ENCODE measurements around the gene DUSP18. TPM values are rescaled to one million over a fixed set of nuclear protein-coding genes. Genes with fewer than 3 reads are reported as not detected.
"Not testable (repeated sequence)": the region's sequence is repeated elsewhere in the genome, so short reads cannot be mapped to it uniquely, and the experiment has no call there.

The DUSP18 gene
- polyA plus RNA-seq, 1 of the 3 experiments (the other 2 are of a cell fraction) = 11.7 TPM

DNA sequence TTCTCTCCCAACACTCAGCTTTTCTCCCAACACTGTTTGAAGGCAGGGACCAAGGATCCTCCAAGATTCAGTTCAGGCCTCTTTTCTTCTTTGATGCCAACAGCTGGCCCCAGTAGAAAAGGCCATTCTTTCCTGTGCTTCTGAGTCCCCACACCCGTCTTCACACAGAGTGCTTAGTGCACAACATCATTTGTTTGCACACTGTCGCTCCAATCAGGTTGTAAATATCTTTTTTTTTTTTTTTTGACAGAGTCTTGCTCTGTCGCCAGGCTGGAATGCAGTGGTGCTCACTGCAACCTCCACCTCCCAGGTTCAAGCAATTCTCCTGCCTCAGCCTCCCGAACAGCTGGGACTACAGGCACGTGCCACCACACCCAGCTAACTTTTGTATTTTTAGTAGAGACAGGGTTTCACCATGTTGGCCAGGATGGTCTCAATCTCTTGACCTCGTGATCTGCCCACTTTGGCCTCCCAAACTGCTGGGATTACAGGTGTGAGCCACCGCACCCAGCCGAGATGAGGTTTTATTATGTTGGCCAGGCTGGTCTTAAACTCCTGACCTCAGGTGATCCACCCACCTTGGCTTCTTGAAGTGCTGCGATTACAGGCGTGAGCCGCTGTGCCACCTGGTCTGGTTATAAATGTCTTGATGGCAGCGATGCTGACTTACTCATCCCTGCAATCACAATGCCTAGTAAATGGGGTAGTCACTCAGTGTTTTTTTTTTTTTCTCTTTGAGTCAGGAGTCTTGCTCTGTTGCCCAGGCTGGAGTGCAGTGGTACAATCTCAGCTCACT, 12.4 kb upstream of the DUSP18 start:
- not testable (repeated sequence) for H3K27me3 ChIP-seq (ENCODE audit: insufficient read depth); H2AFZ ChIP-seq (ENCODE audit: low read depth); H3K4me2 ChIP-seq; H3K4me3 ChIP-seq (ENCODE audit: low read depth in 2 of 2, low read length in 1 of 2); H3K36me3 ChIP-seq (replicated peaks in 1 of 2; ENCODE audit: control insufficient read depth in 1 of 2, insufficient read depth in 2 of 2, low read length in 1 of 2); H3F3A ChIP-seq (replicated peaks; ENCODE audit: insufficient read depth); DNase-seq; H4K20me1 ChIP-seq (ENCODE audit: insufficient read depth); H3K9me3 ChIP-seq; H3K79me2 ChIP-seq (ENCODE audit: insufficient read depth); H3K9ac ChIP-seq; H3K9me2 ChIP-seq
- CTCF ChIA-PET = interaction anchor here (1.2 to 3.0 kb wide), 5 partner anchors 11 to 83 kb away, joined by 3 to 15 read pairs (median 5); partner anchors contain the start of genes DUSP18 and SLC35E4
- POLR2A ChIA-PET = interaction anchor here (1.9 kb wide), 1 partner anchor 14 kb away, joined by 5 read pairs; no protein-coding TSS in a partner anchor
- Histone ChIP-seq H3K4me1 (ENCODE audit: control insufficient read depth in 1 of 2, insufficient read depth in 2 of 2, low read depth in 1 of 2, low read length in 1 of 2) (peaks cover 0 to 33% of the 10 kb centered on the region in 2 experiments; a peak in 1 of 4 replicates), H3K27ac (ENCODE audit: low read depth in 2 of 2, low read length in 1 of 2) (peak overlapping the region in 1 of 2 experiments; percentile 67; a peak in 1 of 4 replicates)
- WGBS (ENCODE audit: low lambda C conversion rate) = 81% methylated on average over 12 of the region's 12 CpGs

DNA sequence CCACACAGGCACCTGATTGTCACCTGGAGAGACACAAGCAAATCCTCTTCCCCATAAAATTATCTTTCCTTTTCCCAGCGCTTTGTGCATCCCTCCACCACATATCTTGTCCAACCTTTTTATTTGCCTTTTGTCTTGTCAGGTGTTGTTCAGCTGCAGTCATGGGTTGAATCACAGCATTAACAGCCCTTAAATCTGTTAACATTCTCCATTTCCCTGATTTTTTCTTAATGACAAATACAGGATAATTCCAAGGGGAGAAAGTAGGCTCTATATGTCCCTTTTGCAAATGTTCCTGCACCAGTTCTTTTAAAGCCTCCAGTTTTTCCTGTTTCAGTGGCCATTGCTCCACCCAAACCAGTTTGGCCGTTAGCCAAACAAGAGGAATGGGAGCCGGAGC, 8.9 kb upstream of the DUSP18 start:
- not testable (repeated sequence) for H3F3A ChIP-seq (replicated peaks; ENCODE audit: insufficient read depth)

DNA sequence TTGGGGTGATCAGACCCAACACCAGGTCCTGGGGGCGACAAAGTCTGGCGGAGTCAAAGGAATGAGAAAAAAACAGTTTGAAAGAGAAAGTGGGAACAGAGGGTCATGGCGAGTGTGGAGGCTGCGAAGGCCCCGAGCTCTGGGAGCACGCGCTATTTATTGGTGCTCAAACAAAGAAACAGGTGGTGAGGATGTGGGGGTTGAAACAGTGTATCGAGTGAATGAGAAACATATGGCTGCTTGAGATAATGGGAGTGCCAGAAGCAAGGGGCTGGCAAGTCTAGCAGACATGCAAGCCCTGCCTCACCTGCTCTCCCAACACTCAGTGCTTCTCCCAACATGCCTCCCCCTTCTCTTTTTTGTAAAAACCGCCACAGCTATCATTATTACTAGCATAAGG, 7.8 kb upstream of the DUSP18 start:
- no peaks in the 10 kb centered on the region for H3K9me2 ChIP-seq
- H3K27me3 ChIP-seq (ENCODE audit: insufficient read depth) = no peaks in the 10 kb centered on the region
- no peaks in the 10 kb centered on the region for H3K9me3 ChIP-seq
- no peak overlapping the region for H3K9ac ChIP-seq
- no peak overlapping the region for H3K4me2 ChIP-seq
- H3K36me3 ChIP-seq (replicated peaks in 1 of 2; ENCODE audit: control insufficient read depth in 1 of 2, insufficient read depth in 2 of 2, low read length in 1 of 2) = no peaks in the 10 kb centered on the region
- no peaks in the 10 kb centered on the region for H4K20me1 ChIP-seq (ENCODE audit: insufficient read depth)
- H2AFZ ChIP-seq (ENCODE audit: low read depth) = no peak overlapping the region
- no peak overlapping the region for H3K4me3 ChIP-seq (ENCODE audit: low read depth in 2 of 2, low read length in 1 of 2)
- CTCF ChIA-PET = interaction anchor here (1.3 to 1.6 kb wide), 2 partner anchors 41 to 80 kb away, joined by 5 to 7 read pairs; no protein-coding TSS in a partner anchor
- 84% methylated on average over 9 of the region's 9 CpGs for WGBS (ENCODE audit: low lambda C conversion rate)
- peaks cover 0 to 25% of the 10 kb centered on the region in 2 experiments; a peak in 1 of 4 replicates for H3K4me1 ChIP-seq (ENCODE audit: control insufficient read depth in 1 of 2, insufficient read depth in 2 of 2, low read depth in 1 of 2, low read length in 1 of 2)
- TF ChIP-seq YY1 (IDR thresholded peaks at IDR 0.05; ENCODE audit: low read depth) (no peak), GABPA (IDR thresholded peaks at IDR 0.05; ENCODE audit: low read depth) (no peak), EP300 (IDR thresholded peaks at IDR 0.05; ENCODE audit: borderline replicate concordance in 1 of 2, low read depth in 1 of 2, low read length in 1 of 2) (peak in 1 of 2 experiments; percentile 69; a peak in 2 of 4 replicates), CHD2 (IDR thresholded peaks at IDR 0.05; ENCODE audit: low read length, partially characterized antibody) (peak; percentile 56)
- no peak for DNase-seq
- no peaks in the 10 kb centered on the region for H3F3A ChIP-seq (replicated peaks; ENCODE audit: insufficient read depth)
- no peaks in the 10 kb centered on the region for H3K79me2 ChIP-seq (ENCODE audit: insufficient read depth)
- POLR2A ChIA-PET = no interaction called here
- H3K27ac ChIP-seq (ENCODE audit: low read depth in 2 of 2, low read length in 1 of 2) = peak overlapping the region in 1 of 2 experiments; percentile 80; a peak in 2 of 4 replicates

More for the DNA sequence above, 8.9 kb upstream of the DUSP18 start:
- CTCF ChIA-PET; H3K9ac ChIP-seq; H3K9me3 ChIP-seq; POLR2A ChIA-PET; H3K4me3 ChIP-seq (ENCODE audit: low read depth in 2 of 2, low read length in 1 of 2); H3K4me2 ChIP-seq; H2AFZ ChIP-seq (ENCODE audit: low read depth); H3K27me3 ChIP-seq (ENCODE audit: insufficient read depth); H3K36me3 ChIP-seq (replicated peaks in 1 of 2; ENCODE audit: control insufficient read depth in 1 of 2, insufficient read depth in 2 of 2, low read length in 1 of 2); H3K9me2 ChIP-seq; DNase-seq; H4K20me1 ChIP-seq (ENCODE audit: insufficient read depth); H3K27ac ChIP-seq (ENCODE audit: low read depth in 2 of 2, low read length in 1 of 2); H3K79me2 ChIP-seq (ENCODE audit: insufficient read depth): not testable (repeated sequence)
- 82% methylated on average over 3 of the region's 3 CpGs for WGBS (ENCODE audit: low lambda C conversion rate)
- peaks cover 0 to 34% of the 10 kb centered on the region in 2 experiments; a peak in 1 of 4 replicates for H3K4me1 ChIP-seq (ENCODE audit: control insufficient read depth in 1 of 2, insufficient read depth in 2 of 2, low read depth in 1 of 2, low read length in 1 of 2)
